Fibroblast of the aortic adventitia (primary cell): Measurements from ENCODE around the gene ARHGAP19. TPM values are rescaled to one million over a fixed set of nuclear protein-coding genes. Genes with fewer than 3 reads are reported as not detected.

Source experiments
- DNase-seq: peaks from one replicate; pipeline ENCODE4 v3.0.0-alpha.2; 2010; ENCODE audit warnings: low read depth
- H3K4me3 ChIP-seq: 2 replicates; pipeline ENCODE4 v1.5.1; 2011; ENCODE audit warnings: low read depth, mild to moderate bottlenecking, control low read depth, low read length, moderate library complexity
- total RNA-seq: library from RNA; depleted of rRNA; stranded (reverse); fragments of >200 nt; gene quantifications from 2 replicates; pipeline ENCODE4 v1.2.3, GENCODE V29; 2012; ENCODE audit warnings: low replicate concordance
- TF ChIP-seq, protein P1 (sequence below): IDR thresholded peaks from 2 replicates; pipeline ENCODE4 v1.5.1; 2011; ENCODE audit warnings: mild to moderate bottlenecking, low read length, control low read depth, inconsistent platforms; ENCODE audit not compliant: insufficient read depth

Gene ARHGAP19
- total RNA-seq, 1 donor = 10.8 TPM

DNA sequence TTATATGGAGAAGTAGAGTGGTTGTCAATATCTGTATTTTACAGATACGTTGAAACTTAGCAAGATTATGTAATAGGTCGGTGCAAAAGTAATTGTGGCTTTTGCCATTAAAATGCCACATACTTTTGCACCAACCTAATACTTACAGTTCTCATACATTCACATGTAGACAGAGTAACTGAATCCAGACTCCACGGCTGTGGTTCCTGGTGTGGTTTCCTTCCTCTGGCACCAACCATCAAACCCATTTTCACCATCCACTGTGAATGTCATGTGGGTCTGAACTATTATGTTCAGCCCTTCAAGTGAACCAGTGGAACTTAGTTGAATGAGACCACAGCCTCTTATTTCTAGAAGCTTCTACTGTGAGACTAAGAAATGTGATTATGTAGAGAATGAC, 75.1 kb downstream of the ARHGAP19 start:
- no peak for DNase-seq
- H3K4me3 ChIP-seq = no peak overlapping the region
- TF ChIP-seq, protein P1, sequence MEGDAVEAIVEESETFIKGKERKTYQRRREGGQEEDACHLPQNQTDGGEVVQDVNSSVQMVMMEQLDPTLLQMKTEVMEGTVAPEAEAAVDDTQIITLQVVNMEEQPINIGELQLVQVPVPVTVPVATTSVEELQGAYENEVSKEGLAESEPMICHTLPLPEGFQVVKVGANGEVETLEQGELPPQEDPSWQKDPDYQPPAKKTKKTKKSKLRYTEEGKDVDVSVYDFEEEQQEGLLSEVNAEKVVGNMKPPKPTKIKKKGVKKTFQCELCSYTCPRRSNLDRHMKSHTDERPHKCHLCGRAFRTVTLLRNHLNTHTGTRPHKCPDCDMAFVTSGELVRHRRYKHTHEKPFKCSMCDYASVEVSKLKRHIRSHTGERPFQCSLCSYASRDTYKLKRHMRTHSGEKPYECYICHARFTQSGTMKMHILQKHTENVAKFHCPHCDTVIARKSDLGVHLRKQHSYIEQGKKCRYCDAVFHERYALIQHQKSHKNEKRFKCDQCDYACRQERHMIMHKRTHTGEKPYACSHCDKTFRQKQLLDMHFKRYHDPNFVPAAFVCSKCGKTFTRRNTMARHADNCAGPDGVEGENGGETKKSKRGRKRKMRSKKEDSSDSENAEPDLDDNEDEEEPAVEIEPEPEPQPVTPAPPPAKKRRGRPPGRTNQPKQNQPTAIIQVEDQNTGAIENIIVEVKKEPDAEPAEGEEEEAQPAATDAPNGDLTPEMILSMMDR = no peak

DNA sequence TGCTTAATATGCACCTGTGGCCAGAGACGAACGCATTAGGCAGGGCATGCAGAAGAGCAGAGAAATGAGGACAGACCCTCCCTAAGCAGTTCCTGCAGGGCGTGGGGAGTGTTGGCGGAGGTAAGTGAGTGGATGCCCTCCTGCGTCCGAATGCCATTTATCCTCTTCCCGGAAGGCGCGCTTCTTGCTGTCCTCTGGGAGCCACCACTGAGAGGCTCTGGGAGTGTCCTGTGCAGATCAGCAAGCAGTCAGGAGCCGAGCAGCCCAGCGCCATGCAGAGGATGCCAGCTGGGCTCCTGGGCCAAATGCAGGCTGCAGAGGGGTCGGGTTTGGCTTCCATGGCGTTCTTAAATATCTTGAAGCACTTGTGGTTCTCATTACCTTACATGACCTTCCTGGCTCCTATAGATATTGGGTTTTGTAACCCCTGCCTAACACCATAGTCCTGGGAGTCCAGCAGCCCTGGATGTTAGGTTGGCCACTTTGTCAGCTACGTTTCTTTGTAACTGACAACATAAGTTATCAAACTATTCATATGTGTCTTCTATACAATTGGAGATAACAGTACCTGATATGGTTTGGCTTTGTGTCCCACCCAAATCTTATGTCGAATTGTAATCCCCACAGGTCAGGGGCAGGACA, 76.7 kb downstream of the ARHGAP19 start:
- DNase-seq = no peak
- TF ChIP-seq, protein P1 = no peak
- H3K4me3 ChIP-seq = no peak overlapping the region

DNA sequence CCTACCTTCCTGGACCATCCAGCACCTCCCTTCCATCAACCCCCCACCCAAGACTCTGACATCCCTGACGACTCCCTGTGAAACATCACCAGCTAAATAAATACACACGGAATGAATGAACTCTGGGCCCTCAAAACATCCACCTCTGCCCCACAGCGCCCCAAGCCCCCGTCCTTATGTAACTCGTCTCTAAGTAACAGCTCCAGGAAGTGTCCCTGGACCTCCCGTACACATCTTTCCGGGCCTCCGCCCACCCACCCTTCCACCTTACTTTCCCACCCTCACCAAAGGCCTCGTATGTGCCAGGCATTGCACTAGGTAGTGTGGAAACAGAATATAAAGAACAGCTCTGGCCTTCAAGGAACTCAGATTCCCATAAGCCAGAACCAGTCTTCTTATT, 79.0 kb downstream of the ARHGAP19 start:
- H3K4me3 ChIP-seq = no peak overlapping the region
- TF ChIP-seq, protein P1 = no peak
- no peak for DNase-seq

DNA sequence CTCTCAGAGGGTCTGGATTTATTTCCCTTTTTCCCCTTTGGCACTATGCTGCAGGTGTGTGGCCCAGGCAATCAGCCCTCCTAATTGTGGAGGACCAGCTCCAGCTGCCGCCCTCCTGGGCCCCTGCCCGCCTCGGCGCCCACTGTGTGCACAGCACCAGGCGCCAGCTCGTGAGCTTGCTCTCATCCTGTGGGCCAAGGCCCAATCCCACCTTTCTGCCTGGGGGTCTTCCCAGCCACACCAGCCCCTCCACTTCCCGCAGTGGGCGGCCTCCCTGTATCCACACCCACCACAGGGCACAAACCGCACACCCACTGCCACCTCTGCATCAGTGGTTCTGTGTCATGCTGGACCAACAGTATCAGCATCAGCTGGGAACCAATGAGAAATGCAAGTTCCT, 81.2 kb downstream of the ARHGAP19 start:
- DNase-seq = no peak
- H3K4me3 ChIP-seq = no peak overlapping the region
- TF ChIP-seq, protein P1 = no peak

DNA sequence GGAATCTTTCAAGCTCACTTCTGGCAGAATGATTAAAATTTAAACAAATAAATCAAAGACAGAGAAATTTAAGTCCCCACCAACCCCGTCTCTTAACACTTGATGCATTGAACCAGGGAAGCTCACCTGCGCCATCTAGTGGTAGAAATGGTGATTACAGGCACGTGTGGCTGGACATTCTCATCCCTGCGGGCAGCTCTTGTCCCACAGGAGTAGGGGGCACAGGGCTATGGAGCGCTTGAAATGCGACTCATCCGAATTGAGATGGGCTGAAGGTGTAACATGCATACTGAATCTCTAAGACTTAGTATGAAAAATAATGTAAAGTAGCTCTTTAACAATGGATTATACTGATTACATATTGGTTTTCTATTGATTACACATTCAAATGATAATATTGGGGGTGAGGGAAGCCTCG, 81.9 kb downstream of the ARHGAP19 start:
- TF ChIP-seq, protein P1 = peak; percentile 96
- peak; percentile 78 for DNase-seq
- no peak overlapping the region for H3K4me3 ChIP-seq

DNA sequence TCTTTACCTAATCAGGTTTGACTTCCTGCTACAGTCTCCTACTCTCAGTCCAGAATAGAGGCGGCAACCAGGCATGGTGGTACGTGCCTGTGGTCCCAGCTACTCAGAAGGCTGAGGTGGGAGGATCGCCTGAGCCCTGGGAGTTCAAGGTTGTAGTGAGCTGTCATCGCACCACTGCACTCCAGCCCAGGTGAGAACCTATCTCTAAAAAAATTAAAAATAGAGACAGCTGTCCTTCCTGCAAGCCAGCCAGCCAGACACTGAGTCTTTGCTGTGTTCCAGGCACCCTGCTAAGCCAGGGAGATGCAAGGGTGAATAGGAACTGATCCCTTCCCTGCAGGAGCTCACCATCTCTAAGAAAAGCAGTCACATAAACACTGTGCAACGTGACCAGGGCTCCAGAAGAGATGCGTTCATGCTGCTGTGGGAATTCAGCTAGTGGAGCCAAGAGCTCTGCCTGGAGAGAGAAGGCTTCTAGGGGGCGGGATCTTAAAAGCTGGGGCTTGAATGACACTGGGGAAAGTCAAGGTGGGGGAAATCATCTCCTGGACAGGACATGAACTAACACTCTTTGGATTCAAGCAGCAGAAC, 84.6 kb downstream of the ARHGAP19 start:
- H3K4me3 ChIP-seq = no peak overlapping the region
- TF ChIP-seq, protein P1 = no peak
- no peak for DNase-seq
